Measurements from ENCODE around the gene STIMATE. TPM values are rescaled to one million over a fixed set of nuclear protein-coding genes. Genes with fewer than 3 reads are reported as not detected.
A peak's percentile ranks its signal among the peaks of the same experiment; 100 is the strongest.

STIMATE gene
- total and polyA plus RNA-seq, 2 donors from 2014 or later: 21.4 to 23.3 TPM

DNA sequence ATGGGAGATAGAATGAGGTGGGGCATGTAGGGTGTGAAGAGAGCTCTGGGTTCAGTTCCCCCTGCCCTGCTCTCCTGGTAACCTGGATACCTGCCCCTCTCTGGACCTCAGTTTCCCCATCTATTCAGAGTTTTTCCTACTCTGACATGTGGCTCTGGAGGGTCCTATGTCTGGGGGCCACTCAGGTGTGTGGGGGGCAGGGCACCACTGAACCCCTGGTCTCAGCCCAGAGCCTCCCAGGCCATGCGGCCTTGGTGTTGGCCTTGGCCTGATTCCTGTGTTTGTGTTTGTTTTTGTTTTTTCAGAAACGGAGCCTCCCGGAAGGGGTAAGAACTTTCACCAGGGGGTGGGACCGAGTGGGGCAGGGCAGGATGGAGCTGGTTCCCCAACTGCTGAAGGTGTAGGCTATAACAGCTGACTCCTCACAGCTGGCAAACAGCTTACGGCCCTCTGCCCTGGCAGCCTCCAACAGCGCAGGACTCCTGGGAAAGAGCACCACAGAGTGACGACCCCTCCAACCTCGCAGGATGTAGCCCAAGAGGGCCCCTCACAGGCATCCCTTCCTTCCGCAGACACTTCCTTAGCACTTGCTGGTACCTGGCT is 101.9 kb downstream of the STIMATE start:
- DNase-seq (peak in 2 of 5 donors; percentile 4 to 22), FAIRE-seq (no peak)
- Histone ChIP-seq H3K4me1 (ENCODE audit: control insufficient read depth in 2 of 3, insufficient read depth in 2 of 3, low read depth in 1 of 3, low read length in 3 of 3) (no peaks in the 10 kb centered on the region), H3K4me3 (ENCODE audit: low read length in 3 of 3) (no peak overlapping the region), H3K27ac (ENCODE audit: low read depth in 2 of 2, low read length in 2 of 2) (no peak overlapping the region), H3K36me3 (ENCODE audit: control insufficient read depth in 2 of 3, insufficient read depth in 3 of 3, low read length in 3 of 3) (no peaks in the 10 kb centered on the region), H3K9me3 (ENCODE audit: control insufficient read depth in 2 of 3, insufficient read depth in 1 of 3, low read length in 3 of 3) (no peaks in the 10 kb centered on the region), H3K27me3 (ENCODE audit: control insufficient read depth, insufficient read depth, low read length) (no peaks in the 10 kb centered on the region), H3K9ac (ENCODE audit: low read length in 3 of 3) (no peak overlapping the region)
- intact Hi-C loops (cut with DNase I): no loop called here
- TF ChIP-seq, protein P1, sequence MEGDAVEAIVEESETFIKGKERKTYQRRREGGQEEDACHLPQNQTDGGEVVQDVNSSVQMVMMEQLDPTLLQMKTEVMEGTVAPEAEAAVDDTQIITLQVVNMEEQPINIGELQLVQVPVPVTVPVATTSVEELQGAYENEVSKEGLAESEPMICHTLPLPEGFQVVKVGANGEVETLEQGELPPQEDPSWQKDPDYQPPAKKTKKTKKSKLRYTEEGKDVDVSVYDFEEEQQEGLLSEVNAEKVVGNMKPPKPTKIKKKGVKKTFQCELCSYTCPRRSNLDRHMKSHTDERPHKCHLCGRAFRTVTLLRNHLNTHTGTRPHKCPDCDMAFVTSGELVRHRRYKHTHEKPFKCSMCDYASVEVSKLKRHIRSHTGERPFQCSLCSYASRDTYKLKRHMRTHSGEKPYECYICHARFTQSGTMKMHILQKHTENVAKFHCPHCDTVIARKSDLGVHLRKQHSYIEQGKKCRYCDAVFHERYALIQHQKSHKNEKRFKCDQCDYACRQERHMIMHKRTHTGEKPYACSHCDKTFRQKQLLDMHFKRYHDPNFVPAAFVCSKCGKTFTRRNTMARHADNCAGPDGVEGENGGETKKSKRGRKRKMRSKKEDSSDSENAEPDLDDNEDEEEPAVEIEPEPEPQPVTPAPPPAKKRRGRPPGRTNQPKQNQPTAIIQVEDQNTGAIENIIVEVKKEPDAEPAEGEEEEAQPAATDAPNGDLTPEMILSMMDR (IDR thresholded peaks at IDR 0.05; ENCODE audit: borderline replicate concordance, extremely low read depth, insufficient read depth): no peak

DNA sequence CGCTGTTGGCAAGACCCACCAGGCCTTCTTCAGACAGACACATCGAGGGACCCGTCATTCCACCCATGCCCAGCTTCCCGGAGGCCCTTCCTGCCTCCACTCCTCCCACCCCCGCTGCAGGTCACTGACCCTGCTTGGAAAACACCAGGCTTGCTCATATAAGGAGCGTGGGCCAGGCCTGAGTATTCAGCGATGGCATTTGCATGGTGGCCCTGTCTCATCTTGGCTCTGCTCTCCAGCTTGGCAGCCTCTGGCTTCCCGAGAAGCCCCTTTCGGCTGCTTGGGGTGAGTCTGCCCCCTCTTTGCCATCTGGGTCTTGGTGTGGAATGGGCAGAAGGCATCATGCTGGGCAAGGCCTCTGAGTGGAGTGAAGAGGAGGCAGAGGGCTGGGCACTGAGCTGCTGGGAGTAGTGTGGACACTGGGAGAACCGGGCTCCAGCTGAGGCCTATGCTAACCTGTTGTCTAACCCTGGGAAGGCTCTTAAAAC is 102.7 kb downstream of the STIMATE start, which contains the start of gene ITIH3:
TSS of gene ITIH3 (plus strand) at position 185 of the 488 bp plus-strand sequence. CDS start at position 193, 8 bp downstream.
- TF ChIP-seq, protein P1 (IDR thresholded peaks at IDR 0.05; ENCODE audit: borderline replicate concordance, extremely low read depth, insufficient read depth): no peak
- H3K4me1 ChIP-seq (ENCODE audit: control insufficient read depth in 2 of 3, insufficient read depth in 2 of 3, low read depth in 1 of 3, low read length in 3 of 3): no peaks in the 10 kb centered on the region
- intact Hi-C loops (cut with DNase I): no loop called here
- H3K36me3 ChIP-seq (ENCODE audit: control insufficient read depth in 2 of 3, insufficient read depth in 3 of 3, low read length in 3 of 3): no peaks in the 10 kb centered on the region
- DNase-seq: peak in 1 of 5 donors; percentile 7
- H3K9me3 ChIP-seq (ENCODE audit: control insufficient read depth in 2 of 3, insufficient read depth in 1 of 3, low read length in 3 of 3): no peaks in the 10 kb centered on the region
- H3K9ac ChIP-seq (ENCODE audit: low read length in 3 of 3): no peak within 1 kb of the TSS
- no peaks in the 10 kb centered on the region for H3K27me3 ChIP-seq (ENCODE audit: control insufficient read depth, insufficient read depth, low read length)
- H3K27ac ChIP-seq (ENCODE audit: low read depth in 2 of 2, low read length in 2 of 2): no peak within 1 kb of the TSS
- H3K4me3 ChIP-seq (ENCODE audit: low read length in 3 of 3): no peak within 1 kb of the TSS
- FAIRE-seq: no peak

DNA sequence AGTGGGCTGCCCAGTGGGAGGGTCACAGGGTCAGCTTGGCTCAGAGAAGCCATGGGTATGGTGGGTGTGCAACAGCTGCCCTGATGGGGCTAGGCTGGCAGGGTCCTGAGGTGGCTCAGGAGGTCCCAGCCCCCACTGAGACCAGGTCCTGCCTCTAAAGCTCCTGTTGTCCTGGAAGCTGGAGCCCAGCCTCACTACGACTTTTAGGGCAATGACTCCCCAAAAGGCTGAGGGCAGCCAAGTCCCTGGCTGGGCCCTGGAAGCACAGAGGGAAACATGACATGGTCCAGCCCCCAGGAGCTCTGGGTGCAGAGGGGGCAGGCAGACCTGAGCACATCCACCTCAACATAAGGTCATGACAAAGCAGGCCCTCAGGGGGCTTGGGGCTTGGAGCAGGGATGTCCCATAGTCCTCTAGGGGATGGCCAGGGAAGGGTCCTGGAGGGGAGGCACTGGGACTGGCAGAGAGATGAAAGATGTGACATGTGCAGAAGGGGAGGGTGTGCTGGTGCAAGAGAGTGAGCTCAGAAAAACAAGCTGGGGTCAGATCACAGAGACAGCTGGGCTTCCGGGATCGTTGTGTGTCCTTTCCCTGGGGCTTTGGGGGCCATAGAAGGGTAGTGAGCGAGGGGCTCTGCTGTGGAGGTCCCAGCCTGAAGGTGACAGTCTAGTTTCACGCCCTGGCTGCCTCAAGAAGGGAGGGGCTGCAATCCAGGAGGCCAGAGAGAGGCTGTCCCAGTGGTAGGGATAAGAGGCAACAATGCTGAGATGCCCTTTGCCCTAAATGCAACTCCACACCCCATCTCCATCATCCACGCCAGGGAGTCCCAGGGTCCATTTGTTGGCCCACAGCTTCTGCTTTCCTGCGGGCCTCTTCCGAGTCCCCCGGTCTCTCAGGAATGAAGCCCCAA is 103.4 kb downstream of the STIMATE start:
- no peak overlapping the region for H3K27ac ChIP-seq (ENCODE audit: low read depth in 2 of 2, low read length in 2 of 2)
- peak in 2 of 5 donors; percentile 4 to 13 for DNase-seq

More for the DNA sequence above, 103.4 kb downstream of the STIMATE start:
- Histone ChIP-seq H3K9ac (ENCODE audit: low read length in 3 of 3) (no peak overlapping the region), H3K4me1 (ENCODE audit: control insufficient read depth in 2 of 3, insufficient read depth in 2 of 3, low read depth in 1 of 3, low read length in 3 of 3) (no peaks in the 10 kb centered on the region), H3K4me3 (ENCODE audit: low read length in 3 of 3) (no peak overlapping the region), H3K27me3 (ENCODE audit: control insufficient read depth, insufficient read depth, low read length) (no peaks in the 10 kb centered on the region), H3K9me3 (ENCODE audit: control insufficient read depth in 2 of 3, insufficient read depth in 1 of 3, low read length in 3 of 3) (no peaks in the 10 kb centered on the region), H3K36me3 (ENCODE audit: control insufficient read depth in 2 of 3, insufficient read depth in 3 of 3, low read length in 3 of 3) (no peaks in the 10 kb centered on the region)
- TF ChIP-seq, protein P1 (IDR thresholded peaks at IDR 0.05; ENCODE audit: borderline replicate concordance, extremely low read depth, insufficient read depth): no peak
- FAIRE-seq: no peak
- intact Hi-C loops (cut with DNase I): no loop called here

All from kidney (tissue), 14 donors.